Brain pericyte (primary cell): ENCODE measurements around the gene MYO1G.
"Not testable (repeated sequence)": the region's sequence is repeated elsewhere in the genome, so short reads cannot be mapped to it uniquely, and the experiment has no call there.

Source experiments
- DNase-seq: peaks from one replicate; pipeline ENCODE4 v3.0.0-alpha.2; 2012; ENCODE audit warnings: low read depth, low spot score

MYO1G gene

GRCh38 chr7:44944821-44945220 is 34.0 kb downstream of the MYO1G start:
- no peak for DNase-seq

- DNase-seq, result no peak
These were observed 35.2 kb downstream of the MYO1G start for GRCh38 chr7:44943631-44944030.

GRCh38 chr7:44937426-44937825 is 41.4 kb downstream of the MYO1G start:
- DNase-seq, result no peak

GRCh38 chr7:44936322-44936721 is 42.5 kb downstream of the MYO1G start:
- no peak for DNase-seq

- no peak for DNase-seq
These were observed 43.2 kb downstream of the MYO1G start for GRCh38 chr7:44935583-44935982.

- no peak for DNase-seq
These were observed 43.8 kb downstream of the MYO1G start for GRCh38 chr7:44935016-44935415.

- DNase-seq, result not testable (repeated sequence)
These were observed 44.3 kb downstream of the MYO1G start for GRCh38 chr7:44934510-44934909.

- no peak for DNase-seq
These were observed 47.9 kb downstream of the MYO1G start for GRCh38 chr7:44930921-44931320.

GRCh38 chr7:44922351-44922694 is 56.5 kb downstream of the MYO1G start:
- DNase-seq, result no peak

- peak; percentile 7 for DNase-seq
These were observed 57.0 kb downstream of the MYO1G start for GRCh38 chr7:44921607-44922350.

GRCh38 chr7:44920119-44920518 is 58.7 kb downstream of the MYO1G start:
- no peak for DNase-seq

- no peak for DNase-seq
These were observed 60.8 kb downstream of the MYO1G start for GRCh38 chr7:44918029-44918428.

- no peak for DNase-seq
These were observed 61.4 kb downstream of the MYO1G start for GRCh38 chr7:44917465-44917864.

GRCh38 chr7:44914992-44915607 is 63.7 kb downstream of the MYO1G start:
- no peak for DNase-seq

- DNase-seq, result no peak
These were observed 66.0 kb downstream of the MYO1G start for GRCh38 chr7:44912775-44913347.
